T-cell (primary cell): Measurements from ENCODE around the gene CCDC136. TPM values are rescaled to one million over a fixed set of nuclear protein-coding genes. Genes with fewer than 3 reads are reported as not detected.

Source experiments
- ATAC-seq, 4 experiments: fragments of 200-7000 bp in 3 of 4; fragments of 150-1000 bp in 1 of 4; cut with Tn5 transposase; replicated peaks in 1 of 4; 1 replicate in 3 of 4; 2 replicates in 1 of 4; pipeline ENCODE4 v1.10.0; 2021; ENCODE audit warnings: moderate library complexity in 3 of 4, mild to moderate bottlenecking in 2 of 4, moderate number of reproducible peaks in 1 of 4
- CTCF ChIA-PET, 2 donors: fragments of 300-600 bp; sonication (Branson Sonifier 250); formaldehyde crosslinking; loops; one replicate each; lab custom pipeline; 2022; ENCODE audit warnings: antibody characterized with exemption in 2 of 2; lab: Charles Lee
- POLR2A ChIA-PET, 2 donors: fragments of 300-600 bp; sonication (Branson Sonifier 250); formaldehyde crosslinking; loops; one replicate each; lab custom pipeline; 2022; ENCODE audit warnings: antibody characterized with exemption in 2 of 2; lab: Charles Lee
- DNase-seq, 35 experiments: peaks; one replicate each; pipeline versions ENCODE4 v3.0.0 to v3.0.0-alpha.2; 2013 to 2023
- H3K27ac ChIP-seq: one replicate; pipeline ENCODE4 v1.5.1; 2013; ENCODE audit warnings: low read length
- H3K27me3 ChIP-seq, 2 experiments: replicated peaks in 1 of 2; 1 replicate in 1 of 2; 2 replicates in 1 of 2; pipeline versions ENCODE4 v1.6.1 to v1.7.0; 2013; ENCODE audit warnings: low read length in 1 of 2, mixed read lengths in 1 of 2; ENCODE audit not compliant: control insufficient read depth in 2 of 2, insufficient read depth in 2 of 2; ENCODE audit errors: extremely low read depth in 1 of 2
- H3K36me3 ChIP-seq, 2 donors: 1 replicate in 1 of 2; 2 replicates in 1 of 2; pipeline versions ENCODE4 v1.6.1 to v1.7.0; 2013; ENCODE audit warnings: low read length in 1 of 2; ENCODE audit not compliant: control insufficient read depth in 2 of 2, insufficient read depth in 1 of 2; ENCODE audit errors: extremely low read depth in 1 of 2
- H3K4me1 ChIP-seq, 2 experiments: 1 replicate in 1 of 2; 2 replicates in 1 of 2; pipeline versions ENCODE4 v1.6.1 to v1.7.0; 2013; ENCODE audit warnings: low read length in 2 of 2, mixed read lengths in 1 of 2; ENCODE audit not compliant: insufficient read depth in 2 of 2, control insufficient read depth in 1 of 2; ENCODE audit errors: extremely low read depth in 1 of 2
- H3K4me3 ChIP-seq, 2 donors: 1 replicate in 1 of 2; 2 replicates in 1 of 2; pipeline versions ENCODE4 v1.5.1 to v1.7.0; 2013; ENCODE audit warnings: mild to moderate bottlenecking in 2 of 2, low read length in 1 of 2, moderate library complexity in 1 of 2; ENCODE audit not compliant: control insufficient read depth in 1 of 2; ENCODE audit errors: extremely low read depth in 1 of 2
- H3K9me3 ChIP-seq: 2 replicates; pipeline ENCODE4 v1.7.0; 2013
- H3K27ac Mint-ChIP-seq, 2 donors: one replicate each; pipeline ENCODE4 v1.8.0; 2020 to 2021; ENCODE audit warnings: mild to moderate bottlenecking in 2 of 2, mixed read lengths in 2 of 2
- H3K27me3 Mint-ChIP-seq, 2 donors: one replicate each; pipeline ENCODE4 v1.8.0; 2021 to 2022; ENCODE audit warnings: mixed read lengths in 2 of 2
- H3K36me3 Mint-ChIP-seq: one replicate; pipeline ENCODE4 v1.8.0; 2021; ENCODE audit warnings: mixed read lengths
- H3K4me1 Mint-ChIP-seq, 3 donors: one replicate each; pipeline ENCODE4 v1.8.0; 2020 to 2022; ENCODE audit warnings: mixed read lengths in 3 of 3, mild to moderate bottlenecking in 1 of 3
- H3K4me3 Mint-ChIP-seq, 3 donors: one replicate each; pipeline ENCODE4 v1.8.0; 2020 to 2022; ENCODE audit warnings: mild to moderate bottlenecking in 3 of 3, mixed read lengths in 3 of 3, moderate library complexity in 3 of 3
- H3K9me3 Mint-ChIP-seq, 3 donors: one replicate each; pipeline ENCODE4 v1.8.0; 2020 to 2022; ENCODE audit warnings: mixed read lengths in 3 of 3
- WGBS: methylation state at CpG from one replicate; pipeline ENCODE4 v1.1.5; 2013; ENCODE audit warnings: missing lambda C conversion rate; ENCODE audit not compliant: insufficient coverage; 5-methylcytosine and 5-hydroxymethylcytosine counted together
- total RNA-seq, 35 experiments: library from RNA in 6 of 35; stranded (reverse) in 6 of 35; fragments of 120-200 nt in 1 of 35; gene quantifications; one replicate each; pipeline versions ENCODE4 v1.2.1 to v1.2.4 and lab custom pipeline; 2013 to 2026

CCDC136 gene
- total RNA-seq, 5 donors from 2014 or later (not counting 1 experiment from before 2014, with no cell fraction given): 7.6 to 15.7 (median 14.6) TPM

GRCh38 chr7:128847721-128848211 lies 56.0 kb downstream of the CCDC136 start:
- WGBS: 91% methylated on average over 12 of the region's 17 CpGs
- H3K27me3 Mint-ChIP-seq: no peaks in the 10 kb centered on the region
- ATAC-seq (no peak), DNase-seq (no peak)
- Histone ChIP-seq H3K27me3 (peaks cover 0 to 14% of the 10 kb centered on the region in 2 experiments), H3K36me3 (no peaks in the 10 kb centered on the region), H3K4me1 (no peaks in the 10 kb centered on the region), H3K9me3 (no peaks in the 10 kb centered on the region), H3K27ac (no peak overlapping the region), H3K4me3 (no peak overlapping the region)
- CTCF ChIA-PET: no interaction called here
- H3K27ac Mint-ChIP-seq: no peak overlapping the region
- POLR2A ChIA-PET: no interaction called here
- no peak overlapping the region for H3K4me3 Mint-ChIP-seq
- H3K9me3 Mint-ChIP-seq: no peaks in the 10 kb centered on the region
- no peaks in the 10 kb centered on the region for H3K36me3 Mint-ChIP-seq
- no peaks in the 10 kb centered on the region for H3K4me1 Mint-ChIP-seq

DNA sequence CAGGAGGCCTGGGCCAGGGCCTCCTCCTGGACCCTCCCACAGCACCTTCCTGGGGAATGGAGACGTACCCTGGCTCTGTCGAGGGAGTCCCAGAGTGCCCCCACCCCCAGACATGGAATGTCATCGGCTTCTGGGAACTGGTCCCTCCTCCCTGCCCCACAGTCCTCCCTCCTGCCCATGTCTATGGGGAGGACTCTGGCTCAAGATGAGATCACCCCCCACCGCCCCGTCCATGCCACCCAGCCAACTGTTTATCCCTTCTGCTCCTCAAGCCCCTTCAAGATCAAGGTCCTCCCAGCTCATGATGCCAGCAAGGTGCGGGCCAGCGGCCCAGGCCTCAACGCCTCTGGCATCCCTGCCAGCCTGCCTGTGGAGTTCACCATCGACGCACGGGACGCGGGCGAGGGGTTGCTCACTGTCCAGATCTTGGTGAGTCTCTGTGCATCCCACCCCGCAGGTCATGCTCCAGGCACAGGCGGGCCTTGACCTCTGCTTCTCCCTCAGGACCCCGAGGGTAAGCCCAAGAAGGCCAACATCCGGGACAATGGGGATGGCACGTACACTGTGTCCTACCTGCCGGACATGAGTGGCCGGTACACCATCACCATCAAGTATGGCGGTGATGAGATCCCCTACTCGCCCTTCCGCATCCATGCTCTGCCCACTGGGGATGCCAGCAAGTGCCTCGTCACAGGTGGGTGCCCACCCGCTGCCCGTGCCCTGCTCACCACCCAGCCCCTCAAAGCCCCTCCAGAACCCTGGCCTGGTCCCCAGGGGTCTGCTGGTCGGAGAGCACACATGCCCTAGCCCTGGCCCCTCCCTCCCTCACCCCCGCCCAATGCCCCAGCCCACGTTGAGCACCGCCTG lies 56.8 kb downstream of the CCDC136 start:
- 90% methylated on average over 24 of the region's 31 CpGs for WGBS
- H3K36me3 Mint-ChIP-seq: no peaks in the 10 kb centered on the region
- ChIA-PET CTCF (no interaction called here), POLR2A (no interaction called here)
- Histone ChIP-seq H3K9me3 (no peaks in the 10 kb centered on the region), H3K4me1 (no peaks in the 10 kb centered on the region), H3K27me3 (peaks cover 0 to 15% of the 10 kb centered on the region in 2 experiments), H3K27ac (no peak overlapping the region), H3K4me3 (no peak overlapping the region), H3K36me3 (no peaks in the 10 kb centered on the region)
- H3K4me3 Mint-ChIP-seq: no peak overlapping the region
- peak in 1 of 4 experiments; percentile 10 for ATAC-seq
- H3K4me1 Mint-ChIP-seq: no peaks in the 10 kb centered on the region
- no peak for DNase-seq
- no peaks in the 10 kb centered on the region for H3K27me3 Mint-ChIP-seq
- no peaks in the 10 kb centered on the region for H3K9me3 Mint-ChIP-seq
- no peak overlapping the region for H3K27ac Mint-ChIP-seq

DNA sequence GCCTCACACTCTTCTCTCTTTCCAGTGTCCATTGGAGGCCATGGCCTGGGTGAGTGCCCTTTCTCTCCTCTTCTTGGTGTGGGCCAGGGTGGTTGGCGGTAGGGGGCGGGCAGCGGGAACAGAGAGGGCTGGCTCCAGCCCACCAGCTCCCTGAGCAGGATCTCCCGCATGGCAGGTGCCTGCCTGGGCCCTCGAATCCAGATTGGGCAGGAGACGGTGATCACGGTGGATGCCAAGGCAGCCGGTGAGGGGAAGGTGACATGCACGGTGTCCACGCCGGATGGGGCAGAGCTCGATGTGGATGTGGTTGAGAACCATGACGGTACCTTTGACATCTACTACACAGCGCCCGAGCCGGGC lies 57.4 kb downstream of the CCDC136 start:
- Mint-ChIP-seq H3K4me3 (no peak overlapping the region), H3K9me3 (no peaks in the 10 kb centered on the region), H3K27me3 (no peaks in the 10 kb centered on the region), H3K27ac (no peak overlapping the region), H3K36me3 (no peaks in the 10 kb centered on the region), H3K4me1 (no peaks in the 10 kb centered on the region)
- CTCF ChIA-PET: no interaction called here
- ATAC-seq (no peak), DNase-seq (no peak)
- WGBS: 96% methylated on average over 14 of the region's 16 CpGs
- no peak overlapping the region for H3K27ac ChIP-seq
- POLR2A ChIA-PET: no interaction called here
- no peaks in the 10 kb centered on the region for H3K4me1 ChIP-seq
- no peaks in the 10 kb centered on the region for H3K36me3 ChIP-seq
- H3K9me3 ChIP-seq: no peaks in the 10 kb centered on the region
- H3K4me3 ChIP-seq: no peak overlapping the region
- peaks cover 0 to 19% of the 10 kb centered on the region in 2 experiments for H3K27me3 ChIP-seq

DNA sequence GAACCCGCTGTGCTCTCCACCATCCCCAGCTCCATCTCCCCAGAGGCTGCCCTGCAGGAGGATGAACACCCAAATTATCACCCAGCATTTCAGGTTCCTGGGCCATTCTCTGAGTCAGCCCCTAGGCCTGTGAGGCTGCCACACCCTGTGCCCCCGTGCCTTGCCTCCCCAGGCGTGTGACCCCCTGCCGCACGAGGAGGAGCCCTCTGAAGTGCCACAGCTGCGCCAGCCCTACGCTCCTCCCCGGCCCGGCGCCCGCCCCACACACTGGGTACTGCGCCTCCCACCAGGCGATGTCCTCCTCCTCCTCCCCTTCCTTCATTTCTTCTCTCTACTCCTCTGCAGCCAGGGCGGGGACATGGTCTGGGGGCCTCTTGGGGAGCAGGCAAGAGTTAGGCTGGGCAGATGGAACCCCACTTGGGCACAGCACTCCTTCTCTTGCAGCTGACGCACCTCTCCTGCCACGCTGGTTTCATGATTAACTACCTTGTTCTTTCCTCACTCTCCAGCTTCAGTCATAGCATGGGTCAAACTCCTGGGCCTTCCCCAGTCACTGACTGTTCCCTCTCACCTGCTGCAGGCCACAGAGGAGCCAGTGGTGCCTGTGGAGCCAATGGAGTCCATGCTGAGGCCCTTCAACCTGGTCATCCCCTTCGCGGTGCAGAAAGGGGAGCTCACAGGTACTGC lies 58.2 kb downstream of the CCDC136 start:
- H3K4me1 Mint-ChIP-seq: no peaks in the 10 kb centered on the region
- no peak for DNase-seq
- H3K9me3 ChIP-seq: no peaks in the 10 kb centered on the region
- H3K27me3 ChIP-seq: peaks cover 0 to 21% of the 10 kb centered on the region in 2 experiments
- H3K27ac ChIP-seq: no peak overlapping the region
- no peaks in the 10 kb centered on the region for H3K36me3 Mint-ChIP-seq
- H3K4me3 ChIP-seq: no peak overlapping the region
- H3K27ac Mint-ChIP-seq: no peak overlapping the region
- CTCF ChIA-PET: interaction anchor here (0.5 to 0.6 kb wide), 2 partner anchors 198 to 274 kb away, joined by 3 read pairs; no protein-coding TSS in a partner anchor
- WGBS: 75% methylated on average over 12 of the region's 18 CpGs
- H3K4me3 Mint-ChIP-seq: no peak overlapping the region
- no peaks in the 10 kb centered on the region for H3K36me3 ChIP-seq
- H3K9me3 Mint-ChIP-seq: no peaks in the 10 kb centered on the region
- POLR2A ChIA-PET: no interaction called here
- H3K27me3 Mint-ChIP-seq: no peaks in the 10 kb centered on the region
- H3K4me1 ChIP-seq: no peaks in the 10 kb centered on the region
- no peak for ATAC-seq

GRCh38 chr7:128852537-128853254 lies 60.9 kb downstream of the CCDC136 start:
- Histone ChIP-seq H3K4me1 (no peaks in the 10 kb centered on the region), H3K4me3 (no peak overlapping the region), H3K27ac (no peak overlapping the region), H3K9me3 (no peaks in the 10 kb centered on the region), H3K36me3 (no peaks in the 10 kb centered on the region), H3K27me3 (peaks cover 0 to 26% of the 10 kb centered on the region in 2 experiments)
- Mint-ChIP-seq H3K4me1 (no peaks in the 10 kb centered on the region), H3K36me3 (no peaks in the 10 kb centered on the region), H3K9me3 (no peaks in the 10 kb centered on the region), H3K4me3 (no peak overlapping the region), H3K27me3 (no peaks in the 10 kb centered on the region), H3K27ac (no peak overlapping the region)
- ATAC-seq (no peak), DNase-seq (no peak)
- ChIA-PET POLR2A (no interaction called here), CTCF (no interaction called here)
- WGBS: 79% methylated on average over 26 of the region's 28 CpGs

GRCh38 chr7:128853799-128854198 lies 62.0 kb downstream of the CCDC136 start:
- H3K9me3 Mint-ChIP-seq: no peaks in the 10 kb centered on the region
- POLR2A ChIA-PET: no interaction called here
- H3K36me3 Mint-ChIP-seq: no peaks in the 10 kb centered on the region
- no peaks in the 10 kb centered on the region for H3K27me3 Mint-ChIP-seq
- Histone ChIP-seq H3K4me3 (no peak overlapping the region), H3K36me3 (no peaks in the 10 kb centered on the region), H3K27me3 (peaks cover 0 to 26% of the 10 kb centered on the region in 2 experiments), H3K4me1 (no peaks in the 10 kb centered on the region), H3K27ac (no peak overlapping the region), H3K9me3 (no peaks in the 10 kb centered on the region)
- CTCF ChIA-PET: no interaction called here
- WGBS: 66% methylated on average over 15 of the region's 23 CpGs
- ATAC-seq (no peak), DNase-seq (no peak)
- H3K4me3 Mint-ChIP-seq: no peak overlapping the region
- no peaks in the 10 kb centered on the region for H3K4me1 Mint-ChIP-seq
- no peak overlapping the region for H3K27ac Mint-ChIP-seq
